Activated naive CD8-positive, alpha-beta T cell (primary cell): ENCODE data around the gene NDUFAF4.

Source experiments
- H3K27ac Mint-ChIP-seq: one replicate; pipeline ENCODE4 v1.8.0; 2021; ENCODE audit warnings: mixed read lengths
- H3K27me3 Mint-ChIP-seq: one replicate; pipeline ENCODE4 v1.8.0; 2021; ENCODE audit warnings: mixed read lengths
- H3K36me3 Mint-ChIP-seq: one replicate; pipeline ENCODE4 v1.8.0; 2021; ENCODE audit warnings: mixed read lengths
- H3K4me1 Mint-ChIP-seq: one replicate; pipeline ENCODE4 v1.8.0; 2021; ENCODE audit warnings: low read depth, mixed read lengths
- H3K4me3 Mint-ChIP-seq: one replicate; pipeline ENCODE4 v1.8.0; 2021; ENCODE audit warnings: mild to moderate bottlenecking, mixed read lengths
- H3K9me3 Mint-ChIP-seq: one replicate; pipeline ENCODE4 v1.8.0; 2021; ENCODE audit warnings: low read depth, mixed read lengths

Gene NDUFAF4

DNA sequence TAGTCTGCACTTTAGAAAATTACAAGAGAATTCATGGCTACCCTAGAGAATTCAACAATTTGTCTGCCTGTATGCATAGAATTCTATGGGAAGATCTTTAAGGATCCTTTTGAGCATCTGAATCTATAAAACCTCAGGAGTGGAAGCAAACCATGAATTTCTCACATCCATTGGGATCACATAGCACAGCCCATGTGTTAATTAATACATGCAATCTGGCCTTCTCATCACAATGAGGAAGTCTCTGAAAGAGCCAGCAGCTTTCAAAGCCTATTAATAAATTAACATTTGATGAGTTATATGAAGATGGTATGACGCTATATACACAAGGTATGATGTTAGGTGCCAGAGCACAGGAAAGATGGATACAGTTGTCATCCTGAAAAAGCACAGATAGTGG, 24.7 kb downstream of the NDUFAF4 start:
- Mint-ChIP-seq H3K36me3 (no peaks in the 10 kb centered on the region), H3K4me3 (no peak overlapping the region), H3K4me1 (peaks cover 2% of the 10 kb centered on the region), H3K27me3 (peaks cover 7% of the 10 kb centered on the region), H3K27ac (no peak overlapping the region), H3K9me3 (no peaks in the 10 kb centered on the region)

DNA sequence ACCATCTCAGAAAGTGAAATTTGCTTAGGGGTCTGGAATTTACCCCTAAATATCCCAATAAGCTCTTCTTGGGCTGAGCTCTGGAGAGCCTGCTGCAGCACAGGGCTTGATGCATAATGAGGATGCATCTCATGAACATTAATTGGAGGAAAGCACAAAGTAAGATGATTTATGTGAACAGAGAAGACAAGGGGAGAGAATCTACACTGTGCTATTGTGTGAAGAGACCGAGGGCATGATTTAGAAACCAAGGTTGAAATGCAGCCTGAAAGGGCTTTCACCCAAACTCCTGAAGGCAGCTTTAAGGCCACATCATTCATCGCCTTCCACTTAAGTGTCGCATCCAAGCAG, 32.7 kb downstream of the NDUFAF4 start:
- H3K27ac Mint-ChIP-seq = no peak overlapping the region
- H3K4me3 Mint-ChIP-seq = no peak overlapping the region
- H3K9me3 Mint-ChIP-seq = no peaks in the 10 kb centered on the region
- no peaks in the 10 kb centered on the region for H3K4me1 Mint-ChIP-seq
- H3K36me3 Mint-ChIP-seq = no peaks in the 10 kb centered on the region
- peaks cover 22% of the 10 kb centered on the region for H3K27me3 Mint-ChIP-seq

DNA sequence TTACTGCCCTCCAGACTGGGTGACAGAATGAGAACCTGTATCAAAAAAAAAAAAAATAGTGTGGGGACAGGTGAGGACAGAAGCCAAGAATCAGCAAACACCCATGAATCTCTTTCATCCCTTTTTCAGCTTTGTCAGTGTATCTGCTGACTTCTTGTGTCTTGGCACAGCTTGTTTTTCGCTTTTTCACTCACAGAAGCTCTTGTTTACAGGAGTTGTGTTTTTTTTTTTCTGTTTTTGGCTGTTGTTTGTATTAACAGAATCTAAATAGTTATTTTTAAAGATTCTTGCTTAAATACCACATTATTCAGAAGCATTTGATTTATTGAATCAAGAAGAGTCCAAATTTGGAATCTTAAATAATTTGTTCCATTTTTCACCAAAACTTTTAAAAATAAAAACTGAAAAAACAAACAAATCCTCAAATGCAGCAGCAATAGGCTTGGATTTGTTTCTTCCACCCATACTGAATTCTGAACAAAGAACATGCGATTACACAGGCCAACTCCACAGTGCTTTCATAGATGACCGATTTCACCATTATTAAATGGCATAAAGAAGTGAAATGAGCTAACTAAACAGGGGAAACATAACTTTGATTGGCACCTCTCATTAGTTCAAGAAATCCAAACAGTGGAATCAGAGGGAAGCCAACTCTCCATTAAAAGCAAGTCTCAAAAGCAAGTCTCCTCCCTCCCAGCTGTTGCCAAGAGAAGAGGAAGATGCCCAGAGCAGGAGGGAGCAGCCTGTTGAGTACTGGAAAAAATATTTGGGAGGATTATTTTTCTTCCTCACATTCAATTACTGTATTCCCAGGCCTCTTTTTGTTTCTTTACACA, 33.3 kb downstream of the NDUFAF4 start:
- Mint-ChIP-seq H3K27me3 (peaks cover 21% of the 10 kb centered on the region), H3K4me1 (no peaks in the 10 kb centered on the region), H3K36me3 (no peaks in the 10 kb centered on the region), H3K9me3 (no peaks in the 10 kb centered on the region), H3K4me3 (no peak overlapping the region), H3K27ac (no peak overlapping the region)

DNA sequence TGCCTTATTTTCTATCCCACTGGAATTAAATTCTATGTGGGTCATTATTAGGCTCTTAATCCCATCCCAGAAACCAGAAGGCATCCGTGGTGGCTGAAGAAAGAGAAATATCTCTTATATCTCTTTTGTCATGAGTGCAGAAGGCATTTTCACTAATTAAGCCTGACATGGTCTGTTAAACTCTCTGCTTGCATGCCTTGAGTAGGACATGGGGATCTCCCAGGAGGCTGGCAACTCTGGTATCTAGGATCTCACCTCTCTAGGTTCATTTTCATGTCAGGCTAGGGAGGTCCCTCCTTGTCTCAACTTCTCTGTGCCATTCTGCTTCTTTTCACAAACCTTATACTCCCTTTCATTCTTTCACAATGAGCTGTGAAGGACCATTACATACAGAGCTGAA, 35.1 kb downstream of the NDUFAF4 start:
- Mint-ChIP-seq H3K4me3 (no peak overlapping the region), H3K27ac (no peak overlapping the region), H3K27me3 (peaks cover 20% of the 10 kb centered on the region), H3K36me3 (no peaks in the 10 kb centered on the region), H3K9me3 (no peaks in the 10 kb centered on the region), H3K4me1 (no peaks in the 10 kb centered on the region)

DNA sequence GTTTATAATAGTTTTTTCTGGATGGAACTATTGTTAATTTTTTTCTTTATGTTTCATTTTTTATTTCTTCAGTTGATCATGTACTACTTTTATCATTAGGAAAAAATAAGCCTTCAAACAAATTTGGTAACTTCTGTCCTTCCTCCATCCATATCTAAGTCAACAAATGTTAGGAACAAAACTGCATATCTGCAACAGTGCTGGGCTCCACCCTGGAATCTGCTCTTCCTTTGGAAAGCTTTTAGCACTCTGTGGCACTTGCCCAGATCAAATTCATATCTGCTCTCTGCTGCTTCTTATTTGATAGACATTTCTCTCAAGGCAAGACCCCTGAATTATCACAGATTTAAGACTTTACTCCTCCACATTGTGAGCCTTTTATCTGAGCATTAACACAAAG, 36.1 kb downstream of the NDUFAF4 start:
- no peaks in the 10 kb centered on the region for H3K9me3 Mint-ChIP-seq
- peaks cover 20% of the 10 kb centered on the region for H3K27me3 Mint-ChIP-seq
- H3K4me3 Mint-ChIP-seq = no peak overlapping the region
- no peaks in the 10 kb centered on the region for H3K4me1 Mint-ChIP-seq
- no peaks in the 10 kb centered on the region for H3K36me3 Mint-ChIP-seq
- H3K27ac Mint-ChIP-seq = no peak overlapping the region

DNA sequence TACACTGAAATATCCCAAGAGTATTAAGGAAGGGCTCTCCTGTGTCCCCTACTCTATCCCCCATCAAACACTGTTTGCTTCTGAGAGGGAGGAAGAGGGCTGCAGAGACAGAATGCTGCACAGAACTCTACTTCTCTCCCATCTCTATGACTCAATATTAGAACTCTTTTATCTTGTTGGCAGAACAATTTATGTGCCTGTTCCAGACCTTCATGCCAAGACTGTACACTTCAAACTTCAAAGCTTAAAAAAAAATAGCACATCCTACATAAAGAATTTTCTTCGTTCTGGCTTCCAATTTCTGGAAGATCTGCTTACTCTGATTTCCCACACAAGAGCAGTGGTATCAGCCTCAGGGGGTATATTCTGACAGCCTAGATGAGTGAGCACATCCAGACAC, 40.8 kb downstream of the NDUFAF4 start:
- Mint-ChIP-seq H3K4me3 (no peak overlapping the region), H3K9me3 (no peaks in the 10 kb centered on the region), H3K27ac (no peak overlapping the region), H3K36me3 (no peaks in the 10 kb centered on the region), H3K4me1 (no peaks in the 10 kb centered on the region), H3K27me3 (peaks cover 7% of the 10 kb centered on the region)

DNA sequence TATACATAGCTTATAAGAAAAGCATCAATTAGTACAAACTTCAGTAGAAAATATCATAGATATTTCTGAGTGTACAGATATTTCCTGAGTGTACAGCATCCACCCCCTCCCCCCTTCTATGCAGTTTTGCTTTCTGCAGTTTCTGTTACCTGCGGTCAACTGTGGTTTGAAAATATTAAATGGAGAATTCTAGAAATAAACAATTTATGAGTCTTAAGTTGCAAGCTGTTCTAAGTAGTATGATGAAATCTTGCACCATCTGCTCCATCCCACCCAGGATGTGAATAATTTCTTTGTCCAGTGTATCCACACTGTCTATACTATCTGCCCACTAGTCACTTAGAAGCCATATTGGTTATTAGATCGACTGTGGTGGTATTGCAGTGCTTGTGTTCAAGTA, 44.6 kb downstream of the NDUFAF4 start:
- no peak overlapping the region for H3K4me3 Mint-ChIP-seq
- H3K27me3 Mint-ChIP-seq = no peaks in the 10 kb centered on the region
- H3K36me3 Mint-ChIP-seq = no peaks in the 10 kb centered on the region
- no peaks in the 10 kb centered on the region for H3K9me3 Mint-ChIP-seq
- no peak overlapping the region for H3K27ac Mint-ChIP-seq
- H3K4me1 Mint-ChIP-seq = no peaks in the 10 kb centered on the region

DNA sequence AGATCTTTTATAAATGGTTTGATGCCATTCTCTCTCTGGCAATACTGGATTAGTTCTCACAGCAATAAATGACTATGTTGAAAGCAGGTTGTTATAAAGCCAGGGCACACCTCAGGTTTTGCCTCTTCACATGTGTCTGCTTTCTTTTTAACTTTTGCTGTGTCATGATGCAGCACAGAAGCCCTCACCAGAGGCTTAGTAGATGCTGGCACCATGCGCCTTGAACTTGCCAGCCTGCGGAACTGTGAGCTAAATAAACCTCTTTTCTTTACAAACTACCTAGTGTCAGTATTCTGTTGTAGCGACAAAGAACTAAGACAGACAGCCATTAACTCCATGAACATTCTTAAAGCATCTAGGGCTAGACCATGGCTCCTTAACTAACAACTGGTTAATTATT, 45.1 kb downstream of the NDUFAF4 start:
- Mint-ChIP-seq H3K9me3 (peaks cover 1% of the 10 kb centered on the region), H3K36me3 (no peaks in the 10 kb centered on the region), H3K4me3 (no peak overlapping the region), H3K27me3 (no peaks in the 10 kb centered on the region), H3K4me1 (no peaks in the 10 kb centered on the region), H3K27ac (no peak overlapping the region)

DNA sequence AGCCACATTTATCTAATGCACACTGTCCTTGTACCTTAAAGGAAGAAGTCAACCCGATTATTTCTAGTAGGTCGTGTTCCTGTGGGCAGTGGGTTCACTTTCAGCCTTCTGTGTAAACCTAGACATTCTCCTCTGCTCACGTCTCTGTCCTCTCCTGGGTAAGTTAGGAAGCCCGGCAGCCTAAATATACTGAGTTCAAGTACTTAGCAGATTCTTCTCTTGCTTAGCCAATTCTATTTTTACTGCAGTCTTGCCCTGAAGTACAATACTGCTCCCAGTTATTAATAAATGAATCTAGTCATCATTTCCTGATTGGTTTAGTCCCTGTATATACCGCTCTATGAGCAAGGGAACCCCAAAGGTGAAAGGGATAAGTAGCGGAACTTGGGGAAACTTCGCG, 45.8 kb downstream of the NDUFAF4 start:
- H3K27me3 Mint-ChIP-seq = no peaks in the 10 kb centered on the region
- no peaks in the 10 kb centered on the region for H3K4me1 Mint-ChIP-seq
- peaks cover 3% of the 10 kb centered on the region for H3K9me3 Mint-ChIP-seq
- H3K36me3 Mint-ChIP-seq = no peaks in the 10 kb centered on the region
- no peak overlapping the region for H3K27ac Mint-ChIP-seq
- H3K4me3 Mint-ChIP-seq = no peak overlapping the region

DNA sequence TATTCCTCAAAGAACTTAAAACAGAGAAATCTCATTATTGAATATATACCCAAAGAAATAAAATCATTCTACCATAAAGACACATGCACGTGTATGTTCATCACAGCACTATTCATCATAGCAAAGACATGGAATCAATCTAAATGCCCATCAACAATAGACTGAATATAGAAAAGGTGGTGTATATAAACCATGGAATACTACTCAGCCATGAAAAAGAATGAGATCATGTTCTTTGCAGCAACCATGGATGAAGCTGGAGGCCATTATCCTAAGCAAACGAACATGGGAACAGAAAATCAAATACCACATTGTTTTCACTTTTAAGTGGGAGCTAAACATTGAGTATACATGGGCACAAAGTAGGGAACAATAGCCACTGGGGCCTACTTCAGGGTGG, 48.1 kb downstream of the NDUFAF4 start:
- H3K27me3 Mint-ChIP-seq = peaks cover 5% of the 10 kb centered on the region
- H3K27ac Mint-ChIP-seq = no peak overlapping the region
- H3K4me1 Mint-ChIP-seq = no peaks in the 10 kb centered on the region
- peaks cover 3% of the 10 kb centered on the region for H3K36me3 Mint-ChIP-seq
- peaks cover 3% of the 10 kb centered on the region for H3K9me3 Mint-ChIP-seq
- H3K4me3 Mint-ChIP-seq = no peak overlapping the region

DNA sequence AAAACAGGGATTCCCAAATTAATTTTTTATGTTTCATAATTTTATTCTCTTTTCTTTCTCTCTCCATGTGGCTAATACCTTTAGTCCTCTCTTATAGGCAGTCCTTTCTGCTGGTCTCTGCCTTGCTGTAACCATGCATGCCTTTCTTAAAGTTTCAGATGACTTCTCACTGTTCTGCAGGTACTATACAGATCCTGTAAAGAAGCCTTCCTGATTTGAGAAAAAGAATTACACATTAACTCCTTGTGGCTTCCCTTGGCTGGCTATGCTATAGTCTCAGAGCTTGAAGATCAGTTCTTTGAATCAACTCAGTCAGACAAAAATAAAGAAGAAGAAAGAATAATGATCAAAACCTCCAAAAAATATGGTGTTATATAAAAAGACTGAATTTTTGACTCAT, 53.2 kb downstream of the NDUFAF4 start:
- no peak overlapping the region for H3K27ac Mint-ChIP-seq
- H3K9me3 Mint-ChIP-seq = peaks cover 3% of the 10 kb centered on the region
- H3K27me3 Mint-ChIP-seq = peaks cover 15% of the 10 kb centered on the region
- H3K4me3 Mint-ChIP-seq = no peak overlapping the region
- H3K4me1 Mint-ChIP-seq = no peaks in the 10 kb centered on the region
- peaks cover 3% of the 10 kb centered on the region for H3K36me3 Mint-ChIP-seq

DNA sequence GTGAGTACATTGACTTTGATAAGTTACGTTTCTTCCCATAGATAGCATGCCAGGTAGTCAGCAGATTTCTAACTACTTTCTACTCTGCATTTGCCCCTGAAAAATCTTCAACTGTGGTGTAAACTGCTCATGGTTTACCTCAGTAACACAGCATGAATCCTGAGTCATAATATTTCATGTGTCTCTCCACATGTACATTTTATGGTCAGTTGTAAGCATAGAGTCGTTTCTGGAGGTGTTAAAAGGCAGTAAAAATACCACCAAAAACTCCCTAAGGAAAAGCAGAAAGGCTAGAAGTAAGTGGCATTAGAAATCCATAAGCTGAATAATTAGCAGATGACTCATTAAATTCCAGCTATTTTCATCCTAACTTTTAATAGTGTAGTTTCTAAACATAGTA, 56.3 kb downstream of the NDUFAF4 start:
- Mint-ChIP-seq H3K4me1 (peaks cover 11% of the 10 kb centered on the region), H3K27ac (no peak overlapping the region), H3K36me3 (peaks cover 3% of the 10 kb centered on the region), H3K9me3 (no peaks in the 10 kb centered on the region), H3K4me3 (no peak overlapping the region), H3K27me3 (peaks cover 29% of the 10 kb centered on the region)
